Upper lobe of left lung (tissue), 6 donors: ENCODE results near the gene CTAG1B. TPM values are rescaled to one million over a fixed set of nuclear protein-coding genes. Genes with fewer than 3 reads are reported as not detected.
"Not testable (repeated sequence)": the region's sequence is repeated elsewhere in the genome, so short reads cannot be mapped to it uniquely, and the experiment has no call there.

Experiments
- ATAC-seq, 2 donors: fragments of 200-7000 bp; cut with Tn5 transposase; one replicate each; pipeline ENCODE4 v1.9.1; 2022; ENCODE audit warnings: mild to moderate bottlenecking in 2 of 2, moderate library complexity in 2 of 2; ENCODE audit not compliant: low FRiP score in 2 of 2
- DNase-seq, 2 donors: peaks; one replicate each; pipeline ENCODE4 v3.0.0-alpha.2; 2019 to 2020
- H3K27ac ChIP-seq, 4 donors: fragments of 200-600 bp; sonication (generic); one replicate each; pipeline ENCODE4 v1.5.1; 2016 to 2019
- H3K27me3 ChIP-seq, 4 donors: fragments of 200-600 bp; sonication (generic); one replicate each; pipeline ENCODE4 v1.5.1; 2017 to 2019
- H3K36me3 ChIP-seq, 4 donors: fragments of 200-600 bp; sonication (generic); one replicate each; pipeline ENCODE4 v1.5.1; 2016 to 2019
- H3K4me1 ChIP-seq, 4 donors: fragments of 200-600 bp; sonication (generic); one replicate each; pipeline ENCODE4 v1.5.1; 2018 to 2019
- H3K4me3 ChIP-seq, 4 donors: fragments of 200-600 bp; sonication (generic); one replicate each; pipeline ENCODE4 v1.5.1; 2017 to 2019; ENCODE audit warnings: mild to moderate bottlenecking in 2 of 4, moderate library complexity in 1 of 4
- H3K9me3 ChIP-seq, 4 donors: fragments of 200-600 bp; sonication (generic); one replicate each; pipeline ENCODE4 v1.5.1; 2018 to 2019
- CTCF ChIP-seq, 6 experiments: fragments of 450-650 bp in 4 of 6; fragments of 200-600 bp in 2 of 6; sonication (generic) in 2 of 6; IDR thresholded peaks; one replicate each; pipeline ENCODE4 v1.5.1; 2016 to 2019; ENCODE audit warnings: antibody characterized with exemption in 6 of 6
- EP300 ChIP-seq, 4 donors: sonication (generic); formaldehyde crosslinking; IDR thresholded peaks; one replicate each; pipeline ENCODE4 v1.5.1; 2017; ENCODE audit warnings: antibody characterized with exemption in 4 of 4, control low read depth in 2 of 4
- POLR2A ChIP-seq, 4 donors: fragments of 450-650 bp; IDR thresholded peaks; one replicate each; pipeline ENCODE4 v1.5.1; 2016 to 2017; ENCODE audit warnings: antibody characterized with exemption in 4 of 4, mild to moderate bottlenecking in 2 of 4
- POLR2AphosphoS5 ChIP-seq, 2 donors: sonication (generic); formaldehyde crosslinking; IDR thresholded peaks; one replicate each; pipeline ENCODE4 v1.5.1; 2017; ENCODE audit warnings: antibody characterized with exemption in 2 of 2
- WGBS, 2 donors: methylation state at CpG; one replicate each; pipeline ENCODE4 v1.1.5; 2017 to 2018; 5-methylcytosine and 5-hydroxymethylcytosine counted together
- total RNA-seq, 6 donors: library from RNA; depleted of rRNA in 4 of 6; stranded (reverse); fragments of >200 nt in 4 of 6; gene quantifications; one replicate each; pipeline versions ENCODE4 v1.1.0 to v1.2.1, GENCODE V29; 2016 to 2021
- donor health status: DM: no; HTN: no; CAD: no; lungs with moderate emphysema.
- donor health status: DM: no; HTN: yes; CAD: no; lungs with severe emphysema.

CTAG1B gene
- total RNA-seq = not detected

GRCh38 chrX:154619182-154619581, at the start of gene CTAG1B:
Gene CTAG1B, minus strand, starts transcription at chrX:154619282. Its CDS starts 64 bp downstream, at chrX:154619218.
- not testable (repeated sequence) for H3K36me3 ChIP-seq, H3K4me3 ChIP-seq, H3K27me3 ChIP-seq, ATAC-seq, H3K27ac ChIP-seq, H3K4me1 ChIP-seq, DNase-seq, H3K9me3 ChIP-seq
- no CpG with 5 or more reads among the region's 28 CpGs for WGBS, 2 donors

- Histone ChIP-seq H3K9me3 (peaks cover 0 to 16% (median 0%) of the 10 kb centered on the region in 4 donors), H3K27me3 (no peaks in the 10 kb centered on the region), H3K36me3 (no peaks in the 10 kb centered on the region), H3K27ac (no peak overlapping the region), H3K4me1 (no peaks in the 10 kb centered on the region), H3K4me3 (no peak overlapping the region)
- ATAC-seq (no peak), DNase-seq (no peak)
- 83 to 87% methylated on average over 7 of the region's 7 CpGs for WGBS, 2 donors
- TF ChIP-seq CTCF (IDR thresholded peaks at IDR 0.05) (no peak), POLR2A (IDR thresholded peaks at IDR 0.05) (no peak), EP300 (IDR thresholded peaks at IDR 0.05) (no peak), POLR2AphosphoS5 (IDR thresholded peaks at IDR 0.05) (no peak)
Observed at GRCh38 chrX:154661899-154662298, 42.8 kb upstream of the CTAG1B start.

- 83 to 86% methylated on average over 4 of the region's 4 CpGs for WGBS, 2 donors
- DNase-seq = no peak
- no peak for ATAC-seq
- Histone ChIP-seq H3K4me3 (no peak overlapping the region), H3K27ac (no peak overlapping the region), H3K27me3 (no peaks in the 10 kb centered on the region), H3K4me1 (no peaks in the 10 kb centered on the region), H3K9me3 (peaks cover 0 to 16% (median 0%) of the 10 kb centered on the region in 4 donors), H3K36me3 (no peaks in the 10 kb centered on the region)
- TF ChIP-seq CTCF (IDR thresholded peaks at IDR 0.05) (no peak), EP300 (IDR thresholded peaks at IDR 0.05) (no peak), POLR2A (IDR thresholded peaks at IDR 0.05) (no peak), POLR2AphosphoS5 (IDR thresholded peaks at IDR 0.05) (no peak)
Observed at GRCh38 chrX:154661170-154661569, 42.1 kb upstream of the CTAG1B start.

GRCh38 chrX:154660541-154660940, 41.5 kb upstream of the CTAG1B start:
- H3K36me3 ChIP-seq = no peaks in the 10 kb centered on the region
- no peak for ATAC-seq
- no peaks in the 10 kb centered on the region for H3K27me3 ChIP-seq
- H3K4me3 ChIP-seq = no peak overlapping the region
- no peaks in the 10 kb centered on the region for H3K4me1 ChIP-seq
- DNase-seq = no peak
- H3K9me3 ChIP-seq = peaks cover 0 to 16% (median 0%) of the 10 kb centered on the region in 4 donors
- WGBS, 2 donors = 73 to 78% methylated on average over 4 to 6 of the region's 6 CpGs
- no peak overlapping the region for H3K27ac ChIP-seq
- no peak for TF ChIP-seq POLR2AphosphoS5 (IDR thresholded peaks at IDR 0.05)
- TF ChIP-seq CTCF (IDR thresholded peaks at IDR 0.05) = no peak
- no peak for TF ChIP-seq POLR2A (IDR thresholded peaks at IDR 0.05)
- TF ChIP-seq EP300 (IDR thresholded peaks at IDR 0.05) = no peak

GRCh38 chrX:154658957-154659356, 39.9 kb upstream of the CTAG1B start:
- H3K27ac ChIP-seq = no peak overlapping the region
- no peaks in the 10 kb centered on the region for H3K36me3 ChIP-seq
- H3K4me1 ChIP-seq = no peaks in the 10 kb centered on the region
- H3K27me3 ChIP-seq = no peaks in the 10 kb centered on the region
- TF ChIP-seq EP300 (IDR thresholded peaks at IDR 0.05) = no peak
- no peak for TF ChIP-seq POLR2AphosphoS5 (IDR thresholded peaks at IDR 0.05)
- TF ChIP-seq POLR2A (IDR thresholded peaks at IDR 0.05) = no peak
- no peak for TF ChIP-seq CTCF (IDR thresholded peaks at IDR 0.05)
- ATAC-seq = no peak
- H3K4me3 ChIP-seq = no peak overlapping the region
- DNase-seq = no peak
- peaks cover 0 to 11% (median 0%) of the 10 kb centered on the region in 4 donors for H3K9me3 ChIP-seq
- WGBS, 2 donors = 89 to 91% methylated on average over 10 to 11 of the region's 11 CpGs
